Stimulated activated CD4-positive, alpha-beta T cell treated with anti-CD3 and anti-CD28 coated beads, Interleukin-2, amount 100 ng/mL, for 4 hours (primary cell): ENCODE measurements around the gene RBMXL3.

Experiments used
- DNase-seq: peaks from one replicate; pipeline ENCODE4 v3.0.0-alpha.2; 2020; ENCODE audit warnings: low read depth

The RBMXL3 gene

GRCh38 chrX:115233497-115234455 is 44.6 kb downstream of the RBMXL3 start, which contains the start of gene LRCH2:
Gene LRCH2, minus strand, starts transcription at chrX:115234096. Its CDS starts 55 bp downstream, at chrX:115234041.
- no peak for DNase-seq

GRCh38 chrX:115234461-115234860 is 45.3 kb downstream of the RBMXL3 start:
- no peak for DNase-seq

- no peak for DNase-seq
These were observed 47.4 kb downstream of the RBMXL3 start for GRCh38 chrX:115236560-115236959.

DNA sequence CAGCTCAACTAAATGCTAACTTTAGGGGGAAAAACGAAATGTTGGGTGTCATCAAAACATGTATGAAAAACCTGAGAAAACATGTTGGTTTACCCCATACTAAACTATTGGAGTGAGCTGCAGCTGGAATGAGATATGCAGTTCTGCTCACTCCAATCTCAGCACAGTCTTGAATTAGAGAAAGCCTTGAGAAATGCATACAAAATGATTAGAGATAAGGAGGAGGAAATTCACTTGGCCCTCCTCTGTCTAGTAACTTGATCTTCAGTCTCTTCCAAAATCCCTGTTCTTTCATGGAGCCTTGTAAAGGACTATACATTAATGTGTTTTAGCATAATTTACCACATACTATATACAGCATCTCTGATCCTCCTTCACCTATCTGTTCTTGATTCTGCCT is 47.8 kb downstream of the RBMXL3 start:
- no peak for DNase-seq
